Measurements from ENCODE around the gene MOCS3. TPM values are rescaled to one million over a fixed set of nuclear protein-coding genes. Genes with fewer than 3 reads are reported as not detected.
A peak's percentile ranks its signal among the peaks of the same experiment; 100 is the strongest.

Gene MOCS3
- total RNA-seq (2014; rRNA removed; shearing (Covaris generic)) (7.2 and 11.5 TPM in 2 replicates), polyA plus RNA-seq (2016; fragmentation: Nextera tagmentation; extraction: Ambion mirVana) (5.3 and 5.6 TPM in 2 replicates)

- in situ Hi-C loops (cut with MboI): no loop called here
- no peaks in the 10 kb centered on the region for H3K9me3 ChIP-seq (ENCODE audit: low read depth)
- peak within 1 kb of the TSS; percentile 92 for H3K27ac ChIP-seq
- H3K4me2 ChIP-seq (ENCODE audit: unreplicated experiment): peak within 1 kb of the TSS; percentile 88
- peak within 1 kb of the TSS; percentile 88 for H3K4me3 ChIP-seq
- H3K9me2 ChIP-seq (ENCODE audit: insufficient read depth): no peaks in the 10 kb centered on the region
- peak; percentile 97 for DNase-seq
- 1 to 2% methylated on average over 66 of the region's 67 CpGs for WGBS, 2 experiments (ENCODE audit: low coverage in 1 of 2, low lambda C conversion rate in 2 of 2, missing lambda C conversion rate in 2 of 2)
- H3F3A ChIP-seq (ENCODE audit: insufficient read depth): 0 out of 2 replicates have a peak, but pooled peaks cover 7% of the 10 kb centered on the region
- H3K79me2 ChIP-seq (ENCODE audit: insufficient read depth): peaks cover 86% of the 10 kb centered on the region
- no peaks in the 10 kb centered on the region for H3K27me3 ChIP-seq (replicated peaks; ENCODE audit: insufficient read depth)
- TF ChIP-seq EZH2 (IDR thresholded peaks at IDR 0.05; ENCODE audit: insufficient read depth, poor library complexity, severe bottlenecking) (no peak), EZH2phosphoT487 (IDR thresholded peaks at IDR 0.05; ENCODE audit: insufficient read depth, low read depth) (no peak)
- peak within 1 kb of the TSS; percentile 97 for H3K9ac ChIP-seq
- peak within 1 kb of the TSS; percentile 84 for H2AFZ ChIP-seq
- peaks cover 41% of the 10 kb centered on the region for H3K4me1 ChIP-seq (ENCODE audit: insufficient read depth)
- peaks cover 18% of the 10 kb centered on the region; the same call in 1 of the 2 replicates for H3K36me3 ChIP-seq (ENCODE audit: low read depth)
- peaks cover 4% of the 10 kb centered on the region; the same call in 1 of the 2 replicates for H4K20me1 ChIP-seq (ENCODE audit: insufficient read depth)
Measured at GRCh38 chr20:50958615-50959542, at the start of gene MOCS3. TSS of gene MOCS3 (plus strand) at chr20:50958818. CDS start at chr20:50958843, 25 bp downstream.

GRCh38 chr20:50909413-50909812 is 49.2 kb upstream of the MOCS3 start:
- Histone ChIP-seq H2AFZ (no peak overlapping the region), H3K36me3 (ENCODE audit: low read depth) (no peaks in the 10 kb centered on the region), H3K4me3 (no peak overlapping the region), H3K79me2 (ENCODE audit: insufficient read depth) (peaks cover 98% of the 10 kb centered on the region), H4K20me1 (ENCODE audit: insufficient read depth) (peaks cover 29% of the 10 kb centered on the region), H3K9ac (no peak overlapping the region), H3F3A (ENCODE audit: insufficient read depth) (peaks cover 78% of the 10 kb centered on the region), H3K4me2 (ENCODE audit: unreplicated experiment) (no peak overlapping the region), H3K4me1 (ENCODE audit: insufficient read depth) (peaks cover 40% of the 10 kb centered on the region), H3K27ac (peak overlapping the region; percentile 64; the same call in 1 of the 2 replicates), H3K9me2 (ENCODE audit: insufficient read depth) (no peaks in the 10 kb centered on the region), H3K9me3 (ENCODE audit: low read depth) (no peaks in the 10 kb centered on the region), H3K27me3 (replicated peaks; ENCODE audit: insufficient read depth) (no peaks in the 10 kb centered on the region)
- TF ChIP-seq EZH2phosphoT487 (IDR thresholded peaks at IDR 0.05; ENCODE audit: insufficient read depth, low read depth) (no peak), EZH2 (IDR thresholded peaks at IDR 0.05; ENCODE audit: insufficient read depth, poor library complexity, severe bottlenecking) (no peak)
- in situ Hi-C loops (cut with MboI): no loop called here
- WGBS, 2 experiments (ENCODE audit: low coverage in 1 of 2, low lambda C conversion rate in 2 of 2, missing lambda C conversion rate in 2 of 2): 93 to 98% methylated on average over 3 of the region's 3 CpGs
- DNase-seq: no peak

GRCh38 chr20:50911030-50911429 is 47.6 kb upstream of the MOCS3 start:
- in situ Hi-C loops (cut with MboI): no loop called here
- Histone ChIP-seq H3K9me2 (ENCODE audit: insufficient read depth) (no peaks in the 10 kb centered on the region), H3K4me3 (peak overlapping the region; percentile 28), H3K4me1 (ENCODE audit: insufficient read depth) (peaks cover 56% of the 10 kb centered on the region), H3K9ac (no peak overlapping the region), H3K4me2 (ENCODE audit: unreplicated experiment) (peak overlapping the region; percentile 52), H3K9me3 (ENCODE audit: low read depth) (no peaks in the 10 kb centered on the region), H3F3A (ENCODE audit: insufficient read depth) (peaks cover 88% of the 10 kb centered on the region), H3K27ac (peak overlapping the region; percentile 64), H3K79me2 (ENCODE audit: insufficient read depth) (peaks cover 98% of the 10 kb centered on the region), H3K36me3 (ENCODE audit: low read depth) (no peaks in the 10 kb centered on the region), H2AFZ (no peak overlapping the region), H3K27me3 (replicated peaks; ENCODE audit: insufficient read depth) (no peaks in the 10 kb centered on the region), H4K20me1 (ENCODE audit: insufficient read depth) (peaks cover 31% of the 10 kb centered on the region)
- TF ChIP-seq EZH2 (IDR thresholded peaks at IDR 0.05; ENCODE audit: insufficient read depth, poor library complexity, severe bottlenecking): no peak
- no peak for TF ChIP-seq EZH2phosphoT487 (IDR thresholded peaks at IDR 0.05; ENCODE audit: insufficient read depth, low read depth)
- peak; percentile 90 for DNase-seq
- 29 to 30% methylated on average over 3 of the region's 3 CpGs for WGBS, 2 experiments (ENCODE audit: low coverage in 1 of 2, low lambda C conversion rate in 2 of 2, missing lambda C conversion rate in 2 of 2)

GRCh38 chr20:50911716-50912115 is 46.9 kb upstream of the MOCS3 start:
- Histone ChIP-seq H3K79me2 (ENCODE audit: insufficient read depth) (peaks cover 98% of the 10 kb centered on the region), H4K20me1 (ENCODE audit: insufficient read depth) (peaks cover 31% of the 10 kb centered on the region), H3K9me2 (ENCODE audit: insufficient read depth) (no peaks in the 10 kb centered on the region), H2AFZ (no peak overlapping the region), H3K4me1 (ENCODE audit: insufficient read depth) (peaks cover 63% of the 10 kb centered on the region), H3K4me3 (no peak overlapping the region), H3K9ac (no peak overlapping the region), H3F3A (ENCODE audit: insufficient read depth) (peaks cover 88% of the 10 kb centered on the region), H3K27me3 (replicated peaks; ENCODE audit: insufficient read depth) (no peaks in the 10 kb centered on the region), H3K36me3 (ENCODE audit: low read depth) (no peaks in the 10 kb centered on the region), H3K27ac (peak overlapping the region; percentile 64), H3K4me2 (ENCODE audit: unreplicated experiment) (peak overlapping the region; percentile 45), H3K9me3 (ENCODE audit: low read depth) (no peaks in the 10 kb centered on the region)
- in situ Hi-C loops (cut with MboI): no loop called here
- no peak for TF ChIP-seq EZH2phosphoT487 (IDR thresholded peaks at IDR 0.05; ENCODE audit: insufficient read depth, low read depth)
- no peak for DNase-seq
- 47 to 53% methylated on average over 1 of the region's 1 CpG for WGBS, 2 experiments (ENCODE audit: low coverage in 1 of 2, low lambda C conversion rate in 2 of 2, missing lambda C conversion rate in 2 of 2)
